GM21529 (cell line): ENCODE results near the gene LRRC43.
"Not testable (repeated sequence)": the region's sequence is repeated elsewhere in the genome, so short reads cannot be mapped to it uniquely, and the experiment has no call there.

Source experiments
- ATAC-seq: cut with Tn5 transposase; IDR thresholded peaks from one replicate; pipeline ENCODE4 v1.9.1; 2021; ENCODE audit not compliant: unreplicated experiment

The LRRC43 gene

GRCh38 chr12:122158700-122159285 is 24.1 kb upstream of the LRRC43 start:
- ATAC-seq: no peak

GRCh38 chr12:122159882-122160281 is 23.0 kb upstream of the LRRC43 start:
- ATAC-seq: no peak

GRCh38 chr12:122160761-122161160 is 22.2 kb upstream of the LRRC43 start:
- no peak for ATAC-seq

GRCh38 chr12:122161682-122162081 is 21.2 kb upstream of the LRRC43 start:
- no peak for ATAC-seq

- no peak for ATAC-seq
Observed at GRCh38 chr12:122162976-122163375, 19.9 kb upstream of the LRRC43 start.

GRCh38 chr12:122166422-122167349 is 16.2 kb upstream of the LRRC43 start:
- peak; percentile 85 for ATAC-seq

- no peak for ATAC-seq
Observed at GRCh38 chr12:122167356-122167925, 15.5 kb upstream of the LRRC43 start.

- ATAC-seq: no peak
Observed at GRCh38 chr12:122168492-122168891, 14.4 kb upstream of the LRRC43 start.

GRCh38 chr12:122171399-122171798 is 11.5 kb upstream of the LRRC43 start:
- ATAC-seq: no peak

- no peak for ATAC-seq
Observed at GRCh38 chr12:122172262-122172939, 10.5 kb upstream of the LRRC43 start.

- ATAC-seq: no peak
Observed at GRCh38 chr12:122174155-122174845, 8.6 kb upstream of the LRRC43 start, which contains the start of gene IL31. IL31 (minus strand) TSS chr12:122174221; CDS start chr12:122174172, 49 bp downstream.

GRCh38 chr12:122176473-122176872 is 6.5 kb upstream of the LRRC43 start:
- not testable (repeated sequence) for ATAC-seq

- no peak for ATAC-seq
Observed at GRCh38 chr12:122183588-122183940, 641 bp downstream of the LRRC43 start.

GRCh38 chr12:122184517-122184916 is 1.6 kb downstream of the LRRC43 start:
- no peak for ATAC-seq

GRCh38 chr12:122185079-122185478 is 2.2 kb downstream of the LRRC43 start:
- ATAC-seq: no peak

GRCh38 chr12:122185494-122186082 is 2.7 kb downstream of the LRRC43 start:
- no peak for ATAC-seq

- ATAC-seq: no peak
Observed at GRCh38 chr12:122187466-122187865, 4.5 kb downstream of the LRRC43 start.

GRCh38 chr12:122189626-122190475 is 6.9 kb downstream of the LRRC43 start:
- ATAC-seq: no peak

- ATAC-seq: no peak
Observed at GRCh38 chr12:122190842-122191668, 8.1 kb downstream of the LRRC43 start.
